ENCODE results near the gene SSTR5. TPM values are rescaled to one million over a fixed set of nuclear protein-coding genes. Genes with fewer than 3 reads are reported as not detected.

SSTR5 gene
- total and polyA plus RNA-seq, 2 donors from 2014 or later = 6.7 TPM; not detected in 1

GRCh38 chr16:1107731-1108130 lies 35.2 kb downstream of the SSTR5 start:
- Histone ChIP-seq H3K9ac (ENCODE audit: low read length in 3 of 3) (no peak overlapping the region), H3K4me3 (ENCODE audit: low read length in 3 of 3) (no peak overlapping the region), H3K27me3 (ENCODE audit: control insufficient read depth, insufficient read depth, low read length) (no peaks in the 10 kb centered on the region), H3K36me3 (ENCODE audit: control insufficient read depth in 2 of 3, insufficient read depth in 3 of 3, low read length in 3 of 3) (no peaks in the 10 kb centered on the region), H3K27ac (ENCODE audit: low read depth in 2 of 2, low read length in 2 of 2) (no peak overlapping the region), H3K4me1 (ENCODE audit: control insufficient read depth in 2 of 3, insufficient read depth in 2 of 3, low read depth in 1 of 3, low read length in 3 of 3) (peaks cover 0 to 14% (median 0%) of the 10 kb centered on the region in 3 donors), H3K9me3 (ENCODE audit: control insufficient read depth in 2 of 3, insufficient read depth in 1 of 3, low read length in 3 of 3) (no peaks in the 10 kb centered on the region)
- TF ChIP-seq CTCF (IDR thresholded peaks at IDR 0.05; ENCODE audit: borderline replicate concordance, extremely low read depth, insufficient read depth) = no peak
- FAIRE-seq (no peak), DNase-seq (no peak)
- intact Hi-C loops (cut with DNase I) = no loop called here

GRCh38 chr16:1108299-1109252 lies 36.0 kb downstream of the SSTR5 start:
- H3K4me1 ChIP-seq (ENCODE audit: control insufficient read depth in 2 of 3, insufficient read depth in 2 of 3, low read depth in 1 of 3, low read length in 3 of 3) = peaks cover 0 to 13% (median 0%) of the 10 kb centered on the region in 3 donors
- H3K4me3 ChIP-seq (ENCODE audit: low read length in 3 of 3) = no peak overlapping the region
- H3K27me3 ChIP-seq (ENCODE audit: control insufficient read depth, insufficient read depth, low read length) = no peaks in the 10 kb centered on the region
- intact Hi-C loops (cut with DNase I) = no loop called here
- FAIRE-seq (no peak), DNase-seq (peak in 1 of 5 donors; percentile 48)
- H3K36me3 ChIP-seq (ENCODE audit: control insufficient read depth in 2 of 3, insufficient read depth in 3 of 3, low read length in 3 of 3) = no peaks in the 10 kb centered on the region
- no peak overlapping the region for H3K9ac ChIP-seq (ENCODE audit: low read length in 3 of 3)
- no peak for TF ChIP-seq CTCF (IDR thresholded peaks at IDR 0.05; ENCODE audit: borderline replicate concordance, extremely low read depth, insufficient read depth)
- no peaks in the 10 kb centered on the region for H3K9me3 ChIP-seq (ENCODE audit: control insufficient read depth in 2 of 3, insufficient read depth in 1 of 3, low read length in 3 of 3)
- no peak overlapping the region for H3K27ac ChIP-seq (ENCODE audit: low read depth in 2 of 2, low read length in 2 of 2)

GRCh38 chr16:1109648-1110047 lies 37.1 kb downstream of the SSTR5 start:
- intact Hi-C loops (cut with DNase I) = no loop called here
- Histone ChIP-seq H3K4me1 (ENCODE audit: control insufficient read depth in 2 of 3, insufficient read depth in 2 of 3, low read depth in 1 of 3, low read length in 3 of 3) (peaks cover 0 to 13% (median 0%) of the 10 kb centered on the region in 3 donors), H3K4me3 (ENCODE audit: low read length in 3 of 3) (no peak overlapping the region), H3K36me3 (ENCODE audit: control insufficient read depth in 2 of 3, insufficient read depth in 3 of 3, low read length in 3 of 3) (no peaks in the 10 kb centered on the region), H3K9ac (ENCODE audit: low read length in 3 of 3) (no peak overlapping the region), H3K9me3 (ENCODE audit: control insufficient read depth in 2 of 3, insufficient read depth in 1 of 3, low read length in 3 of 3) (no peaks in the 10 kb centered on the region), H3K27ac (ENCODE audit: low read depth in 2 of 2, low read length in 2 of 2) (no peak overlapping the region), H3K27me3 (ENCODE audit: control insufficient read depth, insufficient read depth, low read length) (no peaks in the 10 kb centered on the region)
- DNase-seq (no peak), FAIRE-seq (no peak)
- TF ChIP-seq CTCF (IDR thresholded peaks at IDR 0.05; ENCODE audit: borderline replicate concordance, extremely low read depth, insufficient read depth) = no peak
